GM23338 (cell line): ENCODE measurements around the gene TNPO3.

ENCODE experiments used
- CREB1 ChIP-seq: fragments of 250-450 bp; sonication (Bioruptor Pico); IDR thresholded peaks from 2 replicates; pipeline ENCODE4 v1.5.0; 2020; ENCODE audit warnings: low read depth, mild to moderate bottlenecking, moderate library complexity
- CTCF ChIP-seq, 2 experiments: fragments of 200-600 bp in 1 of 2; sonication (generic) in 1 of 2; conservative IDR thresholded peaks; 2 replicates each; pipeline versions ENCODE4 v1.5.1 to v1.6.1; 2016 to 2017; ENCODE audit warnings: antibody characterized with exemption in 2 of 2, low read depth in 2 of 2, mild to moderate bottlenecking in 2 of 2, moderate library complexity in 1 of 2
- ETS1 ChIP-seq: IDR thresholded peaks from 2 replicates; pipeline ENCODE4 v1.6.1; 2016; ENCODE audit warnings: antibody characterized with exemption
- EZH2 ChIP-seq: fragments of 200-600 bp; sonication (generic); IDR thresholded peaks from one replicate; pipeline ENCODE4 v1.8.0; 2017; ENCODE audit warnings: antibody characterized with exemption, mild to moderate bottlenecking, low read depth; ENCODE audit not compliant: unreplicated experiment
- EZH2phosphoT487 ChIP-seq: fragments of 200-600 bp; sonication (generic); IDR thresholded peaks from one replicate; pipeline ENCODE4 v1.8.1; 2018; ENCODE audit warnings: antibody characterized with exemption; ENCODE audit not compliant: unreplicated experiment
- POLR2AphosphoS5 ChIP-seq: IDR thresholded peaks from 2 replicates; pipeline ENCODE4 v1.6.1; 2016; ENCODE audit warnings: antibody characterized with exemption, low read depth
- REST ChIP-seq: IDR thresholded peaks from one replicate; pipeline ENCODE4 v1.6.1; 2018; ENCODE audit warnings: antibody characterized with exemption; ENCODE audit not compliant: unreplicated experiment
- ZNF462 ChIP-seq: fragments of 250-450 bp; sonication (Bioruptor Pico); IDR thresholded peaks from 2 replicates; pipeline ENCODE4 v1.5.0; 2020; ENCODE audit warnings: mild to moderate bottlenecking, moderate library complexity

GRCh38 chr7:128963327-128963757 lies 91.6 kb downstream of the TNPO3 start:
- no peak for TF ChIP-seq POLR2AphosphoS5
- TF ChIP-seq EZH2 = no peak
- TF ChIP-seq CTCF (conservative IDR thresholded peaks at IDR 0.05; ENCODE audit: low read depth in 2 of 2) = no peak
- TF ChIP-seq EZH2phosphoT487 = no peak
- no peak for TF ChIP-seq ZNF462 (CRISPR knock-in tag)
- TF ChIP-seq CREB1 (CRISPR knock-in tag) = no peak
- TF ChIP-seq ETS1 = no peak
- TF ChIP-seq REST = no peak
